ENCODE data around the gene HMG20B.
"Not testable (repeated sequence)": the region's sequence is repeated elsewhere in the genome, so short reads cannot be mapped to it uniquely, and the experiment has no call there.

HMG20B gene

GRCh38 chr19:3572855-3573161 lies at the start of gene HMG20B:
Gene HMG20B (plus strand): TSS chr19:3572944. CDS start chr19:3573310, 366 bp downstream.
- peaks cover 34% of the 10 kb centered on the region for H4K20me1 ChIP-seq
- no peaks in the 10 kb centered on the region for H3K9me3 ChIP-seq
- H3K27ac ChIP-seq: peak within 1 kb of the TSS; percentile 85
- peaks cover 15% of the 10 kb centered on the region for H3K4me1 ChIP-seq
- peak within 1 kb of the TSS; percentile 94 for H3K4me2 ChIP-seq
- H3K4me3 ChIP-seq: peak within 1 kb of the TSS; percentile 98
- peaks cover 27% of the 10 kb centered on the region for H3K36me3 ChIP-seq
- H3K27me3 ChIP-seq: no peaks in the 10 kb centered on the region
- no peak for TF ChIP-seq Cebpa-rat (IDR thresholded peaks at IDR 0.05)
- H3K9ac ChIP-seq: peak within 1 kb of the TSS; percentile 93

DNA sequence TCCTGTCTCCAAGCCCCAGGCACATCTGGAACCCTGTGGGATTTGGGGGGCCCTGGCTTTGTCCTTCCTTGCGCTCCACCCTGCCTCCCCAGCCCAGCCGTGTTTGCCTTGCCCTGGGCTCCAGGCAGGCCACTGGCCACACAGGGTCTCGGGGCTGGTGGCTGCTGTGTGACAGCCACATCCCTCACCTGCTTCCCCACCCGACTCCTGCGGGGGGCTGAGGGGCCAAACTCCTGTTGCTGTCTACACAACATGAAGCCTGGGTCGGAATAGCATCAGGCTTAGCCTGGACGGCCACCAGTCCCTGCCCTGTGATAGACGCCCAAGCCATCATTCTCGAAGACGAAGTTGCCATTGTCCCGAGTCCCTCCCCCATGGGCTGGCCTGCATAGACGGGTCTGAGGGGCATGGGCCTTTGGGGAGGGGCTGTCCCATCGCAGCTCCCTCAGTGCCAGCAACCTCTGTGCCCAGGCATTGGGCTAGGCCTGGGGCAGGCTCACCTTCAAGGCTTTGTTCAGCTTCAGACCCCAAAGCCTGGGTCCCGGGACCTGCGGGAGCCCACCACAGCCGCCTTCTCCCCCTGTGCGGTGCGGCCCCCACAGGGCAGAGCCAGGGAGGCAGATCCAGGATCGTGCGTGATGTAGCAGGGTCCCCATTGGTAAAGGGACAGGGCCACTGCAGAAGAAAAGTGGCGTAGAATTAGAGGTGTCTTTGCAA lies 49.2 kb upstream of the HMG20B start:
- no peak for TF ChIP-seq Cebpa-rat (IDR thresholded peaks at IDR 0.05)
- no peak overlapping the region for H3K4me2 ChIP-seq
- no peak overlapping the region for H3K4me3 ChIP-seq
- peaks cover 95% of the 10 kb centered on the region for H4K20me1 ChIP-seq
- H3K4me1 ChIP-seq: peaks cover 63% of the 10 kb centered on the region
- no peak overlapping the region for H3K27ac ChIP-seq
- H3K27me3 ChIP-seq: no peaks in the 10 kb centered on the region
- H3K9ac ChIP-seq: no peak overlapping the region
- no peaks in the 10 kb centered on the region for H3K9me3 ChIP-seq
- peaks cover 76% of the 10 kb centered on the region for H3K36me3 ChIP-seq

- H3K27me3 ChIP-seq: no peaks in the 10 kb centered on the region
- H3K9me3 ChIP-seq: no peaks in the 10 kb centered on the region
- H3K4me3 ChIP-seq: no peak overlapping the region
- peaks cover 56% of the 10 kb centered on the region for H3K4me1 ChIP-seq
- peaks cover 81% of the 10 kb centered on the region for H3K36me3 ChIP-seq
- TF ChIP-seq Cebpa-rat (IDR thresholded peaks at IDR 0.05): no peak
- H3K4me2 ChIP-seq: 0 out of 2 replicates have a peak overlapping the region, but pooled peaks have one; percentile 25
- no peak overlapping the region for H3K9ac ChIP-seq
- no peak overlapping the region for H3K27ac ChIP-seq
- peaks cover 88% of the 10 kb centered on the region for H4K20me1 ChIP-seq
Measured at GRCh38 chr19:3524078-3524842, 48.5 kb upstream of the HMG20B start.

DNA sequence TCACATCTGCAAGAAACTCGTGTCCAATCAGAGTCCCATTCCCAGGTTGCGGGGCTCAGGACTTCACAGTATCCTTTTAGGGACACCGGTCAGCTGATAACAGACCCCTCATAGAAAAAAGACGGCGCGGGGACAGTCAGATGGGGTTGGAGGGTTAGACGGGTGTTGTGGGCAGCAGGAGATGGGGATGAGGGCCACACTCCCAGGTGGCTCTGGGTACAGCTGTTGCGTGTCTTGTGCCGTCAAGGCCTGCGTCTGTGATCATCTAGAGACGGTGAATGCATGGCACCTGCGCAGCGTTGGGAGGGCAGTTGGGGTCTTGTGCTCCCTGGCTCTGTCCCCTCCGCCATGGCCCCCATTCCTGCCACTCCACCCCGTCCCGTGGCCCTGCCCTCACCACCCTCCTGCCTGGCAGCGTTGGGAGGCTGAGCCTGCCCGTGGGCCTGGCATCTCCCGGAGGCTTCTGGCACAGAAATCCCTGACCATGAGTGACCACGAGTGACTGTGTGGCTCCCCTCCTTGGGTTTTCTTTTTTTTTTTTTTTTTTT lies 47.8 kb upstream of the HMG20B start:
- peaks cover 49% of the 10 kb centered on the region for H3K4me1 ChIP-seq
- no peak overlapping the region for H3K4me3 ChIP-seq

GRCh38 chr19:3526507-3527237 lies 46.1 kb upstream of the HMG20B start:
- peaks cover 32% of the 10 kb centered on the region for H3K4me1 ChIP-seq
- no peak for TF ChIP-seq Cebpa-rat (IDR thresholded peaks at IDR 0.05)
- H3K9me3 ChIP-seq: no peaks in the 10 kb centered on the region
- no peak overlapping the region for H3K27ac ChIP-seq
- peaks cover 77% of the 10 kb centered on the region for H4K20me1 ChIP-seq
- H3K4me3 ChIP-seq: no peak overlapping the region
- no peaks in the 10 kb centered on the region for H3K27me3 ChIP-seq
- H3K9ac ChIP-seq: no peak overlapping the region
- no peak overlapping the region for H3K4me2 ChIP-seq
- H3K36me3 ChIP-seq: peaks cover 85% of the 10 kb centered on the region

More for the DNA sequence above, 47.8 kb upstream of the HMG20B start:
- Histone ChIP-seq H4K20me1 (peaks cover 81% of the 10 kb centered on the region), H3K27ac (no peak overlapping the region), H3K4me2 (peak overlapping the region; percentile 25; the same call in 1 of the 2 replicates), H3K36me3 (peaks cover 83% of the 10 kb centered on the region), H3K9me3 (no peaks in the 10 kb centered on the region), H3K27me3 (no peaks in the 10 kb centered on the region), H3K9ac (no peak overlapping the region)
- no peak for TF ChIP-seq Cebpa-rat (IDR thresholded peaks at IDR 0.05)

DNA sequence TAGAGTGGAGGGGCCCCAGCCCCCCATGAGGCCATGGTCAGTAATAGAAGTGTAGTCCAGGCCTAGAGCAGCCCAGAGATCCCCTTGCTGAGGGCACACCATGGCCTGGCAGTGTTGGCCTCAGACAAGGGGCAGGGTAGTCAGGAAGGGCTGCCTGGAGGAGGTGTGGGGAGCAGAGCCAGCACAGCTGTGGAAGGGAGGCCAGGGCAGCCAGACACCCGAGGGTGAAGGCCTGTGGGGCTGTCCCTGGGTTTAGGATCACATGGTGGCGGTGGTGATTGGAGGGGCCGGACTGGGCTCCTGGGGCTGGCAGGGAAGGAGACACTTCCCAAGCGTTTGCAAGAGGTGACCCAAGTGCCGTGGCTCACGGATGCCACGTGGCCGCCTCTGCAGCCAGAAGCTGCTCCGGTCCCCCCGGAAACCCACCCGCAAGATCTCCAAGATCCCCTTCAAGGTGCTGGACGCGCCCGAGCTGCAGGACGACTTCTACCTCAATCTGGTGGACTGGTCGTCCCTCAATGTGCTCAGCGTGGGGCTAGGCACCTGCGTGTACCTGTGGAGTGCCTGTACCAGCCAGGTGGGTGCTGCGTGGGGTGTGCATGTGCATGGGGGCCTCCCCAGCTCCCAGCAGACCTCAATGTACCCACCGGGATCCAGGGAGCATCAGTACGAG lies 45.4 kb upstream of the HMG20B start:
- no peaks in the 10 kb centered on the region for H3K9me3 ChIP-seq
- H3K9ac ChIP-seq: no peak overlapping the region
- peaks cover 25% of the 10 kb centered on the region for H3K4me1 ChIP-seq
- no peak overlapping the region for H3K27ac ChIP-seq
- peaks cover 77% of the 10 kb centered on the region for H4K20me1 ChIP-seq
- no peak for TF ChIP-seq Cebpa-rat (IDR thresholded peaks at IDR 0.05)
- peaks cover 85% of the 10 kb centered on the region for H3K36me3 ChIP-seq
- no peak overlapping the region for H3K4me3 ChIP-seq
- H3K4me2 ChIP-seq: no peak overlapping the region
- no peaks in the 10 kb centered on the region for H3K27me3 ChIP-seq

DNA sequence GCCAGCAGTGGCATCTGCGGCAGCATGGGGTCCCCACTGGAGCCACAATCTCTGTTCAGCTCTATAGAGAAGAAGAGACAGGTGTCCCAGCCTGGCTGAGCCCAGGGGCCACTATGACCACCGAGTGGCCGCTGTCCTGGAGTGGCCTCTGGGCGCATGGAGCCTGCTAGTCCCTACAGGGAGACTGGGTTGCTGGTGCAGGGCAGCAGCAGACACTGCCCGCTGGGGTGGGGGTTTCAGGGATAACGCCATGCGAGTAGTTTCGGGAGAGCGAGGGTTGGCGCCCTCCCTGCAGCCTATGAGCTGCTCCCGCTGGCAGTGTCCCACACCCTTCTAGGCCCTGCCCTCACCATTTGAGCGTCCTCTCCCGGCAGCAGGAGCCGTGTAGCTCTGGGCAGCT lies 44.7 kb upstream of the HMG20B start:
- no peak for TF ChIP-seq Cebpa-rat (IDR thresholded peaks at IDR 0.05)
- Histone ChIP-seq H3K27me3 (no peaks in the 10 kb centered on the region), H3K9me3 (no peaks in the 10 kb centered on the region), H3K4me1 (peaks cover 24% of the 10 kb centered on the region), H3K27ac (no peak overlapping the region), H3K4me2 (no peak overlapping the region), H3K4me3 (no peak overlapping the region), H3K36me3 (peaks cover 85% of the 10 kb centered on the region), H3K9ac (no peak overlapping the region), H4K20me1 (peaks cover 77% of the 10 kb centered on the region)

DNA sequence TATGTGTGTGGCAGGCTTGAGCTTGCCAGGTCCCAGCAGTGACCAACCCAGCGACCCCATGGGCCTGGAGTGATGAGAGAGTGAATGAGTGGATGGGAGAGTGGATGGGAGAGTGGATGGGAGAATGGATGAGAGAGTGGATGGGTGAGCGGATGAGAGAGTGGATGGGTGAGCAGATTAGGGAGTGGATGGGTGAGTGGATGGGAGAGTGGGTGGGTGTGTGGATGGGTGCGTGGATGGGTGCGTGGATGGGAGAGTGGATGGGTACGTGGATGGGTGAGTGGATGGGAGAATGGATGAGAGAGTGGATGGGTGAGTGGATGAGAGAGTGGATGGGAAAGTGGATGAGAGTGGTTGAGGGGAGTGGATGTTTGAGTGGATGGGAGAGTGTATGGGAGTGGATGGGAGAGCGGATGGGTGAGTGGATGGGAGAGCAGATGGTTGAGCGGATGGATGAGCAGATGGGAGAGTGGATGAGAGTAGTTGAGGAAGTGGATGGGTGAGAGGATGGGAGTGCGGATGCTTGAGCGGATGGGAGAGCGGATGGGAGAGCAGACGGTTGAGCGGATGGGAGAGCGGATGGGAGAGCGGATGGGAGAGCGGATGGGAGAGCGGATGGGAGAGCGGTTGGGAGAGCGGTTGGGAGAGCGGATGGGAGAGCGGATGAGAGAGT lies 44.1 kb upstream of the HMG20B start:
- peaks cover 85% of the 10 kb centered on the region for H3K36me3 ChIP-seq
- H3K4me3 ChIP-seq: no peak overlapping the region
- peaks cover 77% of the 10 kb centered on the region for H4K20me1 ChIP-seq
- no peaks in the 10 kb centered on the region for H3K9me3 ChIP-seq
- no peak for TF ChIP-seq Cebpa-rat (IDR thresholded peaks at IDR 0.05)
- H3K27me3 ChIP-seq: no peaks in the 10 kb centered on the region
- H3K4me2 ChIP-seq: no peak overlapping the region
- H3K4me1 ChIP-seq: peaks cover 30% of the 10 kb centered on the region
- no peak overlapping the region for H3K9ac ChIP-seq
- H3K27ac ChIP-seq: no peak overlapping the region

DNA sequence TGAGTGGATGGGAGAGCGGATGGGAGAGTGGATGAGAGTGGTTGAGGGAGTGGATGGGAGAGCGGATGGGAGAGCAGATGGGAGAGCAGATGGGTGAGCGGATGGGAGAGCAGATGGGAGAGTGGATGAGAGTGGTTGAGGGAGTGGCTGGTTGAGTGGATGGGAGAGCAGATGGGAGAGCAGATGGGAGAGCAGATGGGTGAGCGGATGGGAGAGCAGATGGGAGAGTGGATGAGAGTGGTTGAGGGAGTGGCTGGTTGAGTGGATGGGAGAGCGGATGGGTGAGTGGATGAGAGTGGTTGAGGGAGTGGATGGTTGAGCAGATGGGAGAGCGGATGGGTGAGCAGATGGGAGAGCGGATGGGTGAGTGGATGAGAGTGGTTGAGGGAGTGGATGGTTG lies 43.4 kb upstream of the HMG20B start:
- not testable (repeated sequence) for H3K9me3 ChIP-seq
- peaks cover 82% of the 10 kb centered on the region for H3K36me3 ChIP-seq

More for the DNA sequence above, 43.4 kb upstream of the HMG20B start:
- not testable (repeated sequence) for H3K27me3 ChIP-seq, H3K4me2 ChIP-seq, H3K9ac ChIP-seq, H3K4me3 ChIP-seq, H3K27ac ChIP-seq
- Histone ChIP-seq H3K4me1 (peaks cover 36% of the 10 kb centered on the region), H4K20me1 (peaks cover 77% of the 10 kb centered on the region)

Measured in BLaER1 (cell line).